Activated CD4-positive, alpha-beta T cell treated with anti-CD3 and anti-CD28 coated beads for 1 hour (primary cell): ENCODE data around the gene GTPBP4.
"Not testable (repeated sequence)": the region's sequence is repeated elsewhere in the genome, so short reads cannot be mapped to it uniquely, and the experiment has no call there.

ENCODE experiments used
- DNase-seq: peaks from one replicate; pipeline ENCODE4 v3.0.0-alpha.2; 2020

Gene GTPBP4

DNA sequence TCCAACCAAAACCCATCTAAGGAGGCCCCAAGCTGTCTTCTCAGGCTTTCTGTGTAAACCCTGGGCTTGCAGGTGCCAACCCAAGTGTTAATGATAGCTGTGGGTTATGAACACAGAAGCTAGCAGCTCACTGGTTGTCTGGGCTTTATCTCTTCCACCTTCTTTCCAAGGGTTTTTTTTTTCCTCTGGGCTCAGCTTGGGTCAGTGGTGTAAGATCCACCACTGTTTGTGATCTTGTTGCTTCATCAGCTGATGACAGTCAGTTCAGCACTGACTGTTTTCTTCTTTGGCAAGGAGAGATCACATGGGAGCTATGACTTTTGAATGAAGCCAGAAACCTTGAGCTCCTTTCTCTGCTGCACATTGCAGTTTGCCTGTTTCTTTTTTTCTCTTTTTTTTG is 4.6 kb downstream of the GTPBP4 start:
- no peak for DNase-seq

DNA sequence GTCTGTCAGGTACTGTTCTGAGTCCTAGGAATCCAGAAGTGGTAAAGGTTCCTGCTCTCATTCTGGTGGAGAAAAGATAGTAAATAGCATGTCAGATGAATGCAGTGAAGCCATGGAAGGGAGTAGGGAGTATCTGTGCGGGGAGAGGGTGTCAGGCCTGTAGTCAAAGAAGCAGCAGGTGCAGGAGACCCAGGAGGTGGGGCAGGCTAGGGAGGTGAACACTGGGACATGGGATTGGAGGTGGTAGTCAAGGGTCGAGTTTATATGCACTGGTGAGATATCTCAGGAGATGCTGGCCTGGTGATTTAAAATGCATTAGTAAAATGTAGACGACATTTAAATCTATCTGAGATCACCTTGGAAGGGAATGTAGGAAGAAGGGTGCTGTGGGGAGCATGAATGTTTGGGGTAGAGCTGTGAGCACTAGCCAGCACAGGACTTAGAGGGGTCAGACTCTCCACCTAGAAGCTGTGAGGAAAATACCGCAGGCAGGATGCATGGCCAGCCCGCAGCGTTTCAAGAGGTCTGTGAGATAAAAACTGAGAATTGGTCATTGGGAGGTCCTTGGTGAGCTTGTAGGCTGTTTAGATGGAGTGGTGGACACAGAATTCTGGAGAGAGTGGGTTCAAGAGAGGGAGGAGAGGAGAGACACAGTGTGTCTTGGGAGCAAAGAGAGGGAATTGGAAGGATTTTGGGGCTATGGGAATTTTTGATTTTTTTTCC is 6.8 kb downstream of the GTPBP4 start:
- no peak for DNase-seq

GRCh38 chr10:995559-995926 is 7.3 kb downstream of the GTPBP4 start:
- no peak for DNase-seq

DNA sequence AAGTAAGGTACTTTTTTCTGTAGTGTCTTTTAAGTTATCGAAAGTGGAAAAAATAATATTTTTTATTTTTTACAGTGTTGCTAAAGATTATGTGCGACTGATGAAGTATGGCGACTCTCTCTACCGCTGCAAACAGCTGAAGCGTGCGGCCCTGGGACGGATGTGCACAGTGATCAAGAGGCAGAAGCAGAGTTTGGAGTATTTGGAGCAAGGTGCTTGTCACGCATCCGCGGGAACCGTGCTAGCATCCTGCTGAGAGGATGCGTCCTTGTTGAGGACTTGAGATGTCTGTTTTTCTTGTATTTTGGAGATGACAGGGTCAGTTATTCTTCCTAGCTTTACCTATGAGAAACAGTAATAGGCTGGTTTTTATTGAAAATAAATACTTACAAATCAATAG is 7.8 kb downstream of the GTPBP4 start:
- DNase-seq = no peak

- DNase-seq = no peak
Observed at GRCh38 chr10:997266-998022, 9.2 kb downstream of the GTPBP4 start.

DNA sequence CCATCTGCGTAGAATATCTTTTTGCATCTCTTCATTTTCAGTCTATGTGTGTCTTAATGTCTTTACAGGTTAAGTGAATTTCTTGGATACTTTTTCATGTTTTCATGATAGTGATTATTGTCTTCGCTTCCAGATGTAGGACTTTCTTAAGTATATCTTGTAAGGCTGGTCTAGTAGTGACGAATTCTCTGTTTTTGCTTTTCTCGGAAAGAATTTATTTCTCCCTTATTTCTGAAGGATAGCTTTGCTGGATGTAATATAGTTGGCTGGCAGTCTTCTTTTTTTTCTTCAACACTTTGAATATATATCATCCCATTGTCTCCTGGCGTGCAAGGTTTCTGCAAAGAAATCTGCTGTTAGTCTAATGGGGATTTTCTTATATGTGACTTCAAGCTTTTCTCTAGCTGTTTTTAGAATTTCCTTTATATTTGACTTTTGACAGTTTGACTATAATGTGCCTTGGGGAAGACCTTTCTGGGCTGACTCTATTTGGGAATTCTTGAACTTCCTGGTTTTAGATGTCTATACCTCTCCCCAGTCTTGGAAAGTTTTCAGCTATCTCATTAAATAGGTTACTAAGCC is 14.3 kb downstream of the GTPBP4 start:
- no peak for DNase-seq

- no peak for DNase-seq
Observed at GRCh38 chr10:1003884-1004670, 15.8 kb downstream of the GTPBP4 start.

- no peak for DNase-seq
Observed at GRCh38 chr10:1006573-1006972, 18.3 kb downstream of the GTPBP4 start.

DNA sequence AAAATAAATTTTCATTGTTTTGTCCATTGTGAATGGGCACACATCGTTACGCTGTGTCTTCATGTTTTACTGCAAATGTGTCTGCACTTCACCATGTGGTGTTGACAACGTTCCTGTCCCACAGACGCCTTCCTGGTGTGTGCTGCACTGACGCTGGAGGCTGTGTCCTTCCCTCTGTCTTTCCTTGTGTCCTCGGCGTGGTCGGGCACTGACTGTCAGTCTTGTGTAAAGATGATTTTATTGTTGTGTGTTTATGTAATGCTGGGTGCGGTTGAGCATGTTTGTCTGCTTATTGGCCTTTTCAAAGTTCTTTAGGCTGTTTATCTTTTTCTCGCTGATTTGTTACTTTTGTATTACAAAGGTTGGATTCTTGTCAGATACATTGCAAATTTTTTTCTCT is 19.3 kb downstream of the GTPBP4 start:
- no peak for DNase-seq

GRCh38 chr10:1009071-1009494 is 20.8 kb downstream of the GTPBP4 start:
- no peak for DNase-seq

DNA sequence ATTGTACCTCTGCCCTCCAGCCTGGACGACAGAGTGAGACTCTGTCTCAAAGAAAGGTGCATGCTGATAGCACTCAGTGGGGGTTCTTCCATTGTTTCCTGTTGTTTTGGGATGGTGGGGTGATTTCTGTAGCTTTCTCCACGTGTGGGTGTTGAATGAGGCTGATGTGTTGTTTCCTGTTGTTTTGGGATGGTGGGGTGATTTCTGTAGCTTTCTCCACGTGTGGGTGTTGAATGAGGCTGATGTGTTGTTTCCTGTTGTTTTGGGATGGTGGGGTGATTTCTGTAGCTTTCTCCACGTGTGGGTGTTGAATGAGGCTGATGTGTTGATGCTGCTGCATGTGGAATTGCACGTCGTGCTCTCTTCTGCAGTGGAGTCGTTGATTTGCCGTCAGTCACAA is 21.7 kb downstream of the GTPBP4 start:
- DNase-seq = not testable (repeated sequence)

- DNase-seq = no peak
Observed at GRCh38 chr10:1010703-1011102, 22.5 kb downstream of the GTPBP4 start.

GRCh38 chr10:1011696-1012095 is 23.5 kb downstream of the GTPBP4 start:
- DNase-seq = no peak

DNA sequence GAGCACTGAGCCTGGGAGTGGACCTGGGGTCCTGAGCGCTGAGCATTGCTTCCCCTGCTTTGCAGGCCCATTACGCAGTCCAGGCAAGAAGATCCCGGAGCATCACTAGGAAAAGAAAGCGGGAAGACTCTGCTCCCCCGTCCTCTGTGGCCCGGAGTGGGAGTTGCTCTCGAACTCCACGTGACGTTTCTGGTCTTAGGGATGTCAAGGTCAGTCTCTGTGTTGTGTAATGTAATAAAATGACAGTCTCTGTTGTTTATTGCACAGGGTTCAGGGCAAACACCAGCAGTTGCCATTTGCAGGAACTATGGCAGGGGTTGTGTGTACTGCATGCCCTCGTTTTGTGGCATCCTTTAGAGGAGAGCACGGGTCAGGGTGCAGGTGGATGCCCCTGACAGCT is 27.5 kb downstream of the GTPBP4 start:
- DNase-seq = no peak

DNA sequence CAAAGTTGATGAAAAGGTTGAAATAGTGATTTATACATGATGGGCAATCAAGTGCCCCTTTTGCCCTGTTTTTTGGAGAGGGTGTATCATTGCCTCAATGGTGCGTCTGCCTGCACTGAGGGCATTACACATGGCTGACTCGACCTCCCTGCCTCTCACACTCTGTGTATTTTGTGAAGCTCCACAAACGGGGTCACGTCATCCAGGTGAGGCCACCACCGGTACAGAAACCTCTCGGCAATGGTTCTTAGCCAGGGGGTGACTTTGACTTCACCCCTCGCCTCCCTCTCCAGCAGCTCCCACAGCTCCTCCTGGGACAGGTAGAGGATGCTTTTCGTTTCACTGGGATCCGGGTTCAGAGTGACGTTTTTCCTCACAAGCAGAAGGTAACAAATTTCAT is 31.1 kb downstream of the GTPBP4 start:
- no peak for DNase-seq

DNA sequence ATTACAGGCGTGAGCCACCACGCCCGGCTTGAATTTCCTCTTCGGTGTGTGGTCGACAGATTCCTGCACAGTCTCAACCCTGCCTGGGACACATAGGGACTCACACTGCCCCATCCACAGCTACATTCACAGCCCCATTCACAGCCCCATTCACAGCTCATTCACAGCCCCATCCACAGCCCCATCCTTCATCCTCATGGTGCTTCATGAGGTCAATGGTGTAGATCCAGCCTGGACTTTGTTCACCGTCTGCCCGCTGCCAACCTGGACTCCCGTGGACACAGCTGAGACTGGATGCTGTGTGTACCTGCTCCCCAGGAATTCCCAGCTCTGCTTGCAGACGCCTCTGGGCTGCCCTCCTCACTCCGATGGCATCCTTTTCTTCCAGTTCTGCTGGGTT is 32.2 kb downstream of the GTPBP4 start:
- no peak for DNase-seq

GRCh38 chr10:1020958-1021357 is 32.7 kb downstream of the GTPBP4 start:
- no peak for DNase-seq

DNA sequence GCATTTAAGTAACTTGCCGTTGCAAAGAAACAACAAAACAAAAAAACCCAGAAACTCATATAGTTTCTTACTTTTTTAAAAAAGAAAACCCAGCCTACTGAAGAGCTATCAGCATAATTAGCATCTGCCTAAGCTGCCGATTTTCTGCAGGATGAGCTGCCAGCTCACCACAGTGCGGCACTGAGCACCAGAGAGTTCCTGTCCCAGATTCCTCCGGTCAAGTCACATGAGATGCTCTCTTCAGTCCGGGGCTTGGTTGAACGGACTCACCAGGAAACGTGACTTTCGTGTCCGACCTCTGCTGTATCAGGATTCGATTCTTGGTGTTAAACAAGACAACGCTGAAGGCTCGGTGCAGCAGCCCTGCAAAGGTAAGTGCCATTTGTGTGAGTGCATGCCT is 34.2 kb downstream of the GTPBP4 start:
- DNase-seq = no peak

DNA sequence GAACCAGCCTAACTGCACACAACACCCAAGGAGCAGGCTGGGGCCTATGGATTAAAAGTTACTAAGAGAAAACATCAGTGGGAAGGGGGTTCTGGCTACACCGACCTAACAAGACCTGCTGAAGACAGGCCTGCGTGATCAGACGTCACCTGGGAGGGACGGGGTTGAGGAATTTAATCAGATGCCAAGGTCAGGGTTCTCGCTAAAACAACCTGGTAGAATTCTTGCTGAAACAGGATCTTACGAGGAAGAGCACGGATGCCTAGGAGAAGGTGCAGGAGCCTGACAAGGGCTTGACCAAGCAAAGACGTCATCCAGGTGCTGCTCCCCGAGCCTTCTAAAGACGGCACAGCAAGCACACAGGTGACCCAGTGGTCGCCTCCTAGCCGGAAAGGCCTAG is 35.9 kb downstream of the GTPBP4 start:
- no peak for DNase-seq

DNA sequence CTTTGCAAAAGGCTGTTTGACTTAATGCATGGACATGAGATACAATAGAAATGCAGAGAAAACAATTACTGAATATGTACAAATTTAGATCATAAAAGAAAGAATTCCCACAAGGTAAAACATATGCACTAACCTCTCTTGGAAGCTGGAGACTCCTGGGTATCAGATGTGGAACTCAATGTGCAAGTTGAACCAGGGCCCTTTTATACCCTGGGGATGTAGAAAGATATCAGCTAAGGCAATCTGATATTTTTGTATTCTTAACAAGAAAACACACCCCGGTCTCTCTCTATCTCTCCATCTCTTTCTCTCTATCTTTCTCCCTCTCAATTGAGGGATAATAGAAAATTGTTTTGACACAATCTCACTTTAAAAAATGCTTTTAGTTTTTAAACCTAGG is 37.4 kb downstream of the GTPBP4 start, which contains the start of gene IDI2:
Gene IDI2 (minus strand): TSS at position 177 of the 400 bp plus-strand sequence. CDS start 1,136 bp downstream, outside the sequence.
- no peak for DNase-seq

- DNase-seq = no peak
Observed at GRCh38 chr10:1026578-1026977, 38.3 kb downstream of the GTPBP4 start.

GRCh38 chr10:1029838-1030237 is 41.6 kb downstream of the GTPBP4 start:
- no peak for DNase-seq

DNA sequence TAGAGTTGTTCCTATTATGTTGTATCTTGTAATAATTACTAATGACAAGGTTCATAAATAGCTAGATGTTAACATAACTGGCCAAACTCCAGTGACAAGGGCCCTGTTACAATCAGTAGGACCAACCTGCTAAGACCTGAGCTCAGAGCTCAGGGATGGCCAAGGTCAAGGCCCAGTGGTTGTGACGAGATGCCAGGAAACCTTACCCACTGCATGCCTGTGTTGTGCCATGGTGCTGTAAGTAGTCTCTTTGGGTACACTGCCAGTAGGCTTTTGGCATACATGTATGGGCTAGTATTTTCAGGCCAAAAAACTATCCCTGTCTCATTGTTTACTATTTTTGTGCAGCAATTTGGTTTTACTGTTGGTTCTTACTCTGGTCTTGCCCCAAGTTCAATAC is 45.4 kb downstream of the GTPBP4 start:
- no peak for DNase-seq
